ENCODE results near the gene ID3. TPM values are rescaled to one million over a fixed set of nuclear protein-coding genes. Genes with fewer than 3 reads are reported as not detected.

The ID3 gene
- total RNA-seq, 1 experiment from 2014 or later, result 39.6 TPM

- no peaks in the 10 kb centered on the region for H3K9me3 ChIP-seq (ENCODE audit: control insufficient read depth, insufficient read depth, low read depth, low read length)
- no peak for DNase-seq (ENCODE audit: low read depth, low spot score)
- no peak for TF ChIP-seq POLR2AphosphoS5 (IDR thresholded peaks at IDR 0.05; ENCODE audit: low read depth, low read length)
- no peak for TF ChIP-seq SIN3A (IDR thresholded peaks at IDR 0.05; ENCODE audit: borderline replicate concordance, insufficient read depth, low read depth, low read length)
- TF ChIP-seq TCF7L2 (IDR thresholded peaks at IDR 0.05; ENCODE audit: low read depth, low read length), result no peak
- TF ChIP-seq REST (IDR thresholded peaks at IDR 0.05; ENCODE audit: insufficient read depth in 1 of 2, low read depth in 2 of 2, low read length in 1 of 2), result no peak
- no peak for TF ChIP-seq CTCF (IDR thresholded peaks at IDR 0.05)
- no peaks in the 10 kb centered on the region for H3K36me3 ChIP-seq (ENCODE audit: control insufficient read depth, insufficient read depth, low read length)
- in situ Hi-C loops (cut with HindIII; ENCODE audit: low pct_unique_long_range_greater_than_20kb, low sequenced_read_pairs) (no loop called here), intact Hi-C loops (cut with micrococcal nuclease; ENCODE audit: unreplicated experiment) (no loop called here)
- ChIA-PET POLR2A (no interaction called here), CTCF (interaction anchor here (1.2 to 1.5 kb wide), 2 partner anchors 11 to 44 kb away, joined by 3 to 4 read pairs; no protein-coding TSS in a partner anchor)
- H3K4me1 ChIP-seq (ENCODE audit: control insufficient read depth, insufficient read depth, low read length), result peaks cover 26% of the 10 kb centered on the region
- no peak for ATAC-seq
- peak overlapping the region; percentile 25; the same call in 1 of the 2 replicates for H3K27ac ChIP-seq (ENCODE audit: low read length)
- H3K27me3 ChIP-seq (ENCODE audit: control insufficient read depth, insufficient read depth, low read length), result no peaks in the 10 kb centered on the region
- no peak overlapping the region for H3K4me3 ChIP-seq (ENCODE audit: low read depth in 2 of 2, low read length in 2 of 2)
- BruUV-seq (replicated peaks), result no TSS peak
Observed at GRCh38 chr1:23591460-23592208, 32.3 kb upstream of the ID3 start.

- intact Hi-C loops (cut with micrococcal nuclease; ENCODE audit: unreplicated experiment), result no loop called here
- no peak for DNase-seq (ENCODE audit: low read depth, low spot score)
- TF ChIP-seq REST (IDR thresholded peaks at IDR 0.05; ENCODE audit: insufficient read depth in 1 of 2, low read depth in 2 of 2, low read length in 1 of 2), result no peak
Observed at GRCh38 chr1:23590058-23590783, 30.9 kb upstream of the ID3 start.

More at GRCh38 chr1:23590058-23590783, 30.9 kb upstream of the ID3 start:
- H3K4me3 ChIP-seq (ENCODE audit: low read depth in 2 of 2, low read length in 2 of 2), result no peak overlapping the region
- peaks cover 26% of the 10 kb centered on the region for H3K4me1 ChIP-seq (ENCODE audit: control insufficient read depth, insufficient read depth, low read length)
- in situ Hi-C loops (cut with HindIII; ENCODE audit: low pct_unique_long_range_greater_than_20kb, low sequenced_read_pairs), result no loop called here
- no peaks in the 10 kb centered on the region for H3K27me3 ChIP-seq (ENCODE audit: control insufficient read depth, insufficient read depth, low read length)
- H3K27ac ChIP-seq (ENCODE audit: low read length), result no peak overlapping the region
- H3K36me3 ChIP-seq (ENCODE audit: control insufficient read depth, insufficient read depth, low read length), result no peaks in the 10 kb centered on the region
- POLR2A ChIA-PET, result no interaction called here
- no peaks in the 10 kb centered on the region for H3K9me3 ChIP-seq (ENCODE audit: control insufficient read depth, insufficient read depth, low read depth, low read length)
- no TSS peak for BruUV-seq (replicated peaks)
- peak; percentile 41; the same call in 1 of the 2 replicates for ATAC-seq
- CTCF ChIA-PET, result no interaction called here

Data from Panc1 (cell line).